HG03175 (cell line): ENCODE data around the gene GABRG3.

Source experiments
- ATAC-seq: cut with Tn5 transposase; IDR thresholded peaks from one replicate; pipeline ENCODE4 v1.9.1; 2021; ENCODE audit warnings: mild to moderate bottlenecking, moderate library complexity; ENCODE audit not compliant: unreplicated experiment

Gene GABRG3

GRCh38 chr15:27094235-27094634 lies 123.3 kb downstream of the GABRG3 start:
- no peak for ATAC-seq

- no peak for ATAC-seq
Measured at GRCh38 chr15:27095886-27096624, 125.1 kb downstream of the GABRG3 start.

GRCh38 chr15:27097506-27097905 lies 126.5 kb downstream of the GABRG3 start:
- ATAC-seq: no peak

GRCh38 chr15:27101982-27102381 lies 131.0 kb downstream of the GABRG3 start:
- no peak for ATAC-seq

GRCh38 chr15:27111323-27111722 lies 140.3 kb downstream of the GABRG3 start:
- ATAC-seq: no peak

GRCh38 chr15:27114473-27114872 lies 143.5 kb downstream of the GABRG3 start:
- ATAC-seq: no peak

- ATAC-seq: no peak
Measured at GRCh38 chr15:27119695-27120266, 148.8 kb downstream of the GABRG3 start.

GRCh38 chr15:27121672-27122071 lies 150.7 kb downstream of the GABRG3 start:
- ATAC-seq: no peak

- ATAC-seq: no peak
Measured at GRCh38 chr15:27123291-27123690, 152.3 kb downstream of the GABRG3 start.

- no peak for ATAC-seq
Measured at GRCh38 chr15:27123808-27124207, 152.8 kb downstream of the GABRG3 start.

- no peak for ATAC-seq
Measured at GRCh38 chr15:27124287-27124871, 153.4 kb downstream of the GABRG3 start.

GRCh38 chr15:27125185-27125584 lies 154.2 kb downstream of the GABRG3 start:
- ATAC-seq: no peak

GRCh38 chr15:27126449-27126848 lies 155.5 kb downstream of the GABRG3 start:
- ATAC-seq: no peak

- no peak for ATAC-seq
Measured at GRCh38 chr15:27127815-27128570, 157.0 kb downstream of the GABRG3 start.

- ATAC-seq: no peak
Measured at GRCh38 chr15:27133249-27133648, 162.3 kb downstream of the GABRG3 start.

- ATAC-seq: no peak
Measured at GRCh38 chr15:27134481-27134880, 163.5 kb downstream of the GABRG3 start.

- no peak for ATAC-seq
Measured at GRCh38 chr15:27135151-27135550, 164.2 kb downstream of the GABRG3 start.

- ATAC-seq: no peak
Measured at GRCh38 chr15:27137127-27137526, 166.1 kb downstream of the GABRG3 start.

- no peak for ATAC-seq
Measured at GRCh38 chr15:27165590-27165989, 194.6 kb downstream of the GABRG3 start.

- ATAC-seq: no peak
Measured at GRCh38 chr15:27166917-27167316, 195.9 kb downstream of the GABRG3 start.

GRCh38 chr15:27167738-27168137 lies 196.8 kb downstream of the GABRG3 start:
- no peak for ATAC-seq

- ATAC-seq: no peak
Measured at GRCh38 chr15:27170851-27171250, 199.9 kb downstream of the GABRG3 start.
